HS-5 (cell line): ENCODE data around the gene ZDHHC20.

Source experiments
- DNase-seq: peaks from one replicate; pipeline ENCODE4 v3.0.0-alpha.2; 2012; ENCODE audit warnings: low read depth

ZDHHC20 gene, protein sequence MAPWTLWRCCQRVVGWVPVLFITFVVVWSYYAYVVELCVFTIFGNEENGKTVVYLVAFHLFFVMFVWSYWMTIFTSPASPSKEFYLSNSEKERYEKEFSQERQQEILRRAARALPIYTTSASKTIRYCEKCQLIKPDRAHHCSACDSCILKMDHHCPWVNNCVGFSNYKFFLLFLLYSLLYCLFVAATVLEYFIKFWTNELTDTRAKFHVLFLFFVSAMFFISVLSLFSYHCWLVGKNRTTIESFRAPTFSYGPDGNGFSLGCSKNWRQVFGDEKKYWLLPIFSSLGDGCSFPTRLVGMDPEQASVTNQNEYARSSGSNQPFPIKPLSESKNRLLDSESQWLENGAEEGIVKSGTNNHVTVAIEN

GRCh38 chr13:21458813-21459701, at the start of gene ZDHHC20:
ZDHHC20 (minus strand) TSS chr13:21459303; CDS start chr13:21459171, 132 bp downstream.
- peak; percentile 6 for DNase-seq

- no peak for DNase-seq
These were observed 45.3 kb upstream of the ZDHHC20 start for GRCh38 chr13:21504379-21504778.

DNA sequence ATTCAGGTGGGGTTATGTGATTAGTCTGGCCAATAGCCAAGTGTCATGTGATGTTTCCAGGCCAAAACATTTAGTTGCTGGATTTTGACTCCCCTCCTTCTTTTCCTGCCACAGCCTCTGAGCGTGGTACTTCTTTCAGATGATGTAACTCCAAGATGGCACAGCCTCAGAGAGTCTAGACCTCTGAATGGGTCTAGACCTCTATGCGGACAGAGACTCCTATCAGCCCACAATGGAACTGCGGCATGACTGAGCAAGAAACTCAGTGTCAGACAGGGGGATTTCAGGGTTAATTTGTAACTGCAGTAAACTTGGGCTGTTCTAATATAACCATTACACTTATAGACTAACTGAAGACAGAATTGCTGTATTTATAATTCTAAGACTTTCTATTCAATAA, 42.6 kb upstream of the ZDHHC20 start:
- no peak for DNase-seq

DNA sequence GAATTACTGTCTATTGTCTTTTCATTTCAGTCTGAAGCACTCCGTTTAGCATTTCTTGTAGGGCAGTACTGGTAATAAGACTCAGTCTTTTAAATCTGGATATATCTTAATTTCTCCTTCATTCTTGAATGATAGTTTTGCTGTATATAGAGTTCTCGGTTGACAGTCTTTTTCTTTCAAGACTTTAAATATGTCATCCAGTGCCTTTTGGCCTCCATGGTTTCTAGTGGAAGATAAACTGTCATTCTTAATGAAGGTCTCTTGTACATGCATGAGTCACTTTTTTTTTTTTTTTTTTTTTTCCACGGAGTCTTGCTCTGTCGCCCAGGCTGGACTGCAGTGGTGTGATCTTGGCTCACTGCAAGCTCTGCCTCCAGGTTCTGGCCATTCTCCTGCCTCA, 27.2 kb upstream of the ZDHHC20 start:
- no peak for DNase-seq

DNA sequence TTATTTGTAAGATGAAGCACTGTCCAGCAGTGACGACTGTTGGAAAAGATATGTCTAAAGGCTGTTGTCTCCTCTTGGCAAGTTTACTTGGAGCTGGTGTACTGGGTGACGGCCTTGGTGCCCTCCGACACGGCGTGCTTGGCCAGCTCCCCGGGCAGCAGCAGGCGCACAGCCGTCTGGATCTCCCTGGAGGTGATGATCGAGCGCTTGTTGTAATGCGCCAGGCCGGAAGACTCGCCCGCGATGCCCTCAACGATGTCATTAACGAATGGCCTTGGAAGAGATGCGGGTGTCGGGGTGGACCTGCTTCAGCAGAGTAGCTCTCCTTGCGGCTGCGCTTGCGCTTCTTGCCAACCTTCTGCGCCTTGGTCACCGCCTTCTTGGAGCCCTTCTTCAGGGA, 24.6 kb upstream of the ZDHHC20 start:
- no peak for DNase-seq

DNA sequence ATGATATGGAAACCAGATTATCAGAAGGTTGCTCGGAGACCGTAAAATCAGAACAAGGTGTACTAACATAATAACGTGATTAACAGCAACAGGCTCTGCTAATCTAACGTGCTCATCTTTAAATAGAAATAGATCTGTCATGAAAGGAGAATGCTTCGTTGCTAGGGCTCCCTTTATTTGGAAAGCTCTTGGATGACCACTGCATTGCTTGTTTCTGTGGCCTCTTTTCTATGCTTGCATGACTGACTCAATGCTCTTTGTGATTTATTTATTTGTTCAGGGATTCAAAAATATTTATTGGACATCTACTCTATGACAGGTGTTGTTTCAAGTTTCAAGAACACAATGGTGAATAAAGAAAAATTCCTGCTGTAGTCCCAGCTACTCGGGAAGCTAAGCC, 22.3 kb upstream of the ZDHHC20 start:
- DNase-seq: no peak

GRCh38 chr13:21478881-21479808, 20.0 kb upstream of the ZDHHC20 start:
- DNase-seq: peak; percentile 22

DNA sequence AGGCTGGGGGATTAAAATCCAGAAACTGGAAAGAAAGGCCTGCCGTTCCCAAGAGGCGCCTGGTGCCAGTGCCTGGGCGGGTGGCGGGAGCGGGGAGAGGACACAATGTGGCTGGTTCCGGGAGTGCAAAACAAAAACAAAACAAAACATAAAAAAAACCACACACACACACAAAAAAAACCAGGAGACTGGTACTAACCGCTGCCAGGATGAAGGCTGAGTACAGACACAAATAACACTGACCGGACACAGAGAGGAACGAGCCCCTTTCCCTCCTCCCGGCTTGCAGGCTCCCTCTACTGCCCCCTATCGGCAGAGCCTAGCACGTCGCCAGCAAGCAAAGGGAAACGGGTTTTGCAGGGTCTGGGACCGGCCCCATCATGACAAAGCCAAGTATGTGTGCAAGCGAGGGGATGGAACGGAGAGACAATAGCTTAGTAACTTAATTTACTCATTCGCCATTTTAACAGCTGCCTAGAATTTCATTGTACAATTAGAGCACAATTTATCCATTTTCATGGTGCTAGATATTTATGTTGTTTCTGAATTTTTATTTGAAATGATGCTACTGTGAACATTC, 17.9 kb upstream of the ZDHHC20 start:
- no peak for DNase-seq

GRCh38 chr13:21475115-21475514, 16.0 kb upstream of the ZDHHC20 start:
- no peak for DNase-seq

DNA sequence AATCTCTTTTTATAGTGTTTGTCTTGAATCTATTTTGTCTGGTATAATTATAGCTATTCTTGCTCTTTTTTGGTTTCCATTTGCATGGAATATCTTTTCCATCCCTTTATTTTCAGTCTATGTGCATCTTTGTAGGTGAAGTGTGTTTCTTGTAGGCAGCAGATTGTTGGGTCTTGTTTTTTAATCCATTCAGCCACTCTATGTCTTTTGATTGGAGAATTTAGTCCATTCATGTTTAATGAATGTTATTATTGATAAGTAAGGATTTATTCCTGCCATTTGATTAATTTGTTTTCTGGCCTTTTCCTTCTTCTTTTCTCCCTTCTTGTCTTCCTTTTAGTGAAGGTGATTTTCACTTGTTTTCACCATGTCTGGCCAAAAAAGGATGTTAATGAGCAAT, 11.7 kb upstream of the ZDHHC20 start:
- DNase-seq: no peak

DNA sequence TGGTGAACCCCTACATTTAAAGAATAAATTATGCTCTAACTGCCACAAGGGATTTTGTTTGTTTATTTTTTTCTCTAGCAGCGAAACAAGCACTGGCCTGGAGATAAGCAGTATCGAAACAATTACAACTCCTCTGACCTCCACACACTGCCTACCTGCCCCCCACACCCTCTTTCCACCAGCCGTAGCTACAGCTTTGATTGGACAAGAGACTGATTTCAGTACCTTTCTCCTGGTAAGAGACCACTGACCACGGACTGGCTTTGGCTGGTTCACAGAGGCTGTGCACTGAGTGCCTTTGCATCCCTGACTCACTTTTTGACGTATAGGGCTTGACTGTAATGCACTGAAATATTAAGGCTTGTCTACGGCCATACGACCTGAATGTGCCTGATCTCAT, 7.4 kb upstream of the ZDHHC20 start:
- no peak for DNase-seq

DNA sequence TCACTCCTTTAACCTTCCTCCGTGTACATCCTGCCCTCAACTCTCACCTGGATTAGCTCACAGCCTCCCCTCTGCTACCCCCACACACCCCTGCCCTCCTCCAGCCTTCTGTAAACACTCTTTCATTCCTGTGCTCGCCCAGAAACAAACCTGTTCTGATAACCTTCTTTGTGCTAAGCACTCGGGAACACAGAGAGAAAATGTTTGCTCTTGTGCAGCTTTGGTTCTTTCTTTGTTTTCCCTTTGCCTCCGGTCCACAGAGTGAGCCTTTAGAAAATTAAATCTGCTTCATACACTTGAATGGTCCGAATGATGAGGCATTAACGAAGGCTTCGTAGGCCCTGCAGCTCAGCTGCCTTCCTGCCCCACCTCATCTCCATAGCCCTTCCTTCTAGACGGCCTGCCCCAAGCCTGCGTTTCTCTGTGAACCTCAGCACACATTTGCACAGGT, 6.6 kb upstream of the ZDHHC20 start:
- DNase-seq: no peak

GRCh38 chr13:21463424-21463823, 4.3 kb upstream of the ZDHHC20 start:
- no peak for DNase-seq

DNA sequence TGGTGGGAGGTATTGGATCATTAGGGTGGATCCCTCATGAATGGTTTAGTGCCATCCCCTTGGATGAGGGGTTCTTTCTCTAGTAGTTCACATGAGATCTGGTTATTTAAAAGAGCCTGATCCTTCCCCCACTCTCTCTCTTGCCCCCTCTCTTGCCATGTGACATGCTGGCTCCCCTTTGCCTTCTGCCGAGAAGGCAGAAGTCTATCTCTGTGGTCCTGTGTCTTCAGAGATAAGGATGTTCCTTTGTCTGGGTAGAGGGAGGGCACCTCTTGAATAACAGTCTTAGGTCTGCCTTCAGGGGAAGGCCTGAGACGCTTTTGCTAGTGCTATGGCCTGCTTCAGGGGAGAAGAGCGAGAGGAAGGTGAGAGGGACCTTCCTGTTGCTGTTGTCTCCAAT, 2.0 kb upstream of the ZDHHC20 start:
- no peak for DNase-seq

DNA sequence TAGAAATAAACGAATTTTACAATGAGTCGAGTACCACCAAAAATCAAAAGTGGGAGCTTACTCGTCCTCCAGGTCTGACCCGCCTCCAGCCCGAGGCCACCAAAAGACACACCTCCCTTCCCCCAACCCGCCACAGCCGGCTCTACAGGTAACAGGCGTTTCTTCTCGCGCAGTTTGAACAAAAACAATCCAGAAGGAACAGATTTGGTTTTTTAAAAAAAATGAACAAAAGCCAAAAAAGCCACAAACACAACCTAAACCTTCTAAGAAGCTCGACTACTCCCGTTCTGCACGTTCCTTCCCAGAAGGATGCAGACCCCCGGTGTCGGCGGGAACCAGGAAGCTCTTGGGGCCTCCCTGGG, 671 bp downstream of the ZDHHC20 start:
- no peak for DNase-seq

DNA sequence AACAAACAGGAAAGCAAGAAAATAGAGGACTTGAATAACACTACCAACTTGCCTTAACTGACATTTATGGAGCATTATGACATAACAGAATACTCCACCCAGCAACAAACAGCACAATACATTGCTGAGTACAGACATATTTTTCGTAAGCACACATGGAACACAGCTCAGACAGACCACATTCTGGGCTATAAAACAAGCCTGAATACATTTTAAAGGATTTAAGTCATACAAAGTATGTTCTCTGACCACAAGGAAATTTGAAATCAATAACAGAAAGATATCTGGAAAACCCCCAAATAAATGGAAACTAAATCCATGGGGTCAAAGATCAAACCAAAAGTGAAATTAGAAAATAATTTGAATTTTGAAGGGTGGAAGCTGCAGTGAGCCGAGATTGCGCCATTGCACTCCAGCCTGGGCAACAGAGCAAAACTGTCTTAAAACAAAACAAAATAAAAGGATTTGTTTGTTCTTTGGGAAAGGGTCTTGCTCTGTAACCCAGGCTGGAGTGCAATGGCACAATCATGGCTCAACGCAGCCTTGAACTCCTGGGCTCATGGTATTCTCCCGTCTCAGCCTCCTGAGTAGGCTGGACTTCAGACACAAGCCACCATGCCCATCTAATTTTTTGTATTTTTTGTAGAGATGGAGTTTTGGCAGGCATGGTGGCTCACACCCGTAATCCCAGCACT, 5.6 kb downstream of the ZDHHC20 start:
- no peak for DNase-seq

GRCh38 chr13:21450936-21451335, 8.2 kb downstream of the ZDHHC20 start:
- DNase-seq: no peak

GRCh38 chr13:21446656-21447055, 12.4 kb downstream of the ZDHHC20 start:
- no peak for DNase-seq

DNA sequence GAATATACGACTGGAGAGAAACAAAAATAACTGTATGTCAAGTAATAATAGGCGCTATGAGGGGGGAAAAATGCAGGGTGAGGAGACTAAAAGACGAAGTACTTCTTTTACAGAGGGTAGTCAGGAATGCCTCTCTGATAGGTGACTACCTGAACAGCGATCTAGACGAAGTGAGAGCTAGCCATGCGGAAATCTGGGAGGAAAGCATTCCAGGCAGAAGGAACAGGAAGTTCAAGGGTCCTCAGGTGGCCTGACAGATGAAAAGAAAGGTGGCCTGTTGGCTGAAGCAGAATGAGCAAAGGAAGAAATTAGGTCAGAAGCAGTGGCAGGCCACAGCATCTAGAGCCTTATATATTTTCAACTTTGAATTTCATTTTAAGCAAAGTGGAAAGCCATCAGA, 13.3 kb downstream of the ZDHHC20 start:
- no peak for DNase-seq

- no peak for DNase-seq
These were observed 15.9 kb downstream of the ZDHHC20 start for GRCh38 chr13:21443171-21443570.

DNA sequence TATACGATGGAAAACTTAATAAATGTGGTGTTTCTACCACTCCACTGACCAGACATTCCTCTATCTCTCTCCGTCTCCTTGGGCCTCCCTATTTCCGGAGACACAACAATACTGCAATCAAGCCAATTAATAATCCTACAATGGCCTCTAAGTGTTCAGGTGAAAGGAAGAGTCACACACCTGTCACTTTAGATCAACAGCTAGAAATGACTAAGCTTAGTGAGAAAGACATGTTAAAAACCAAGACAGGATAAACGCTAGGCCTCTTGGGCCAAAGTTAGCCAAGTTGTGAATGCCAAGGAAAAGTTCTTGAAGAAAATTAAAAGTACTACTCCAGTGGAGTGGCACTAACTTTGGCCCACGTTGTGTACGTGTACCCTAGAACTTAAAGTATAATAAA, 22.5 kb downstream of the ZDHHC20 start:
- DNase-seq: no peak
